Esophagus (tissue), 2 donors: ENCODE measurements around the gene ZNF423. TPM values are rescaled to one million over a fixed set of nuclear protein-coding genes. Genes with fewer than 3 reads are reported as not detected.

ENCODE experiments used
- H3K27ac ChIP-seq, 2 donors: one replicate each; pipeline ENCODE4 v1.5.1; 2013; ENCODE audit warnings: low read depth in 2 of 2, mild to moderate bottlenecking in 2 of 2, inconsistent platforms in 1 of 2, low read length in 1 of 2, moderate library complexity in 1 of 2
- H3K27me3 ChIP-seq, 2 donors: one replicate each; pipeline ENCODE4 v1.6.1; 2013; ENCODE audit warnings: low read length in 2 of 2, control low read depth in 1 of 2, mild to moderate bottlenecking in 1 of 2; ENCODE audit not compliant: insufficient read depth in 2 of 2, control insufficient read depth in 1 of 2
- H3K36me3 ChIP-seq, 2 donors: one replicate each; pipeline ENCODE4 v1.6.1; 2013; ENCODE audit warnings: low read length in 1 of 2; ENCODE audit not compliant: control insufficient read depth in 2 of 2, insufficient read depth in 2 of 2
- H3K4me1 ChIP-seq, 2 donors: one replicate each; pipeline ENCODE4 v1.6.1; 2013; ENCODE audit warnings: low read length in 1 of 2; ENCODE audit not compliant: control insufficient read depth in 2 of 2, insufficient read depth in 2 of 2
- H3K4me3 ChIP-seq, 2 donors: one replicate each; pipeline ENCODE4 v1.5.1; 2013; ENCODE audit warnings: low read length in 2 of 2, mild to moderate bottlenecking in 2 of 2, low read depth in 1 of 2, moderate library complexity in 1 of 2
- H3K9me3 ChIP-seq, 2 donors: one replicate each; pipeline ENCODE4 v1.6.1; 2013; ENCODE audit warnings: mild to moderate bottlenecking in 2 of 2, low read depth in 1 of 2, low read length in 1 of 2, moderate library complexity in 1 of 2; ENCODE audit not compliant: control insufficient read depth in 2 of 2, insufficient read depth in 1 of 2
- WGBS, 2 donors: extraction: QIAGEN DNeasy Blood & Tissue Kit; methylation state at CpG; one replicate each; pipeline ENCODE4 v1.1.7; 2013; 5-methylcytosine and 5-hydroxymethylcytosine counted together
- polyA plus RNA-seq, 2 donors: library from polyadenylated mRNA; stranded (reverse); fragments of 200-250 nt; gene quantifications; one replicate each; pipeline ENCODE4 v1.2.3, GENCODE V29; 2013
- donor health status: healthy with polysubstance abuse.
- donor health status: Bipolar disorder and iron deficiency.

The ZNF423 gene
- polyA plus RNA-seq, 2 donors, result 0.53 to 0.67 TPM

DNA sequence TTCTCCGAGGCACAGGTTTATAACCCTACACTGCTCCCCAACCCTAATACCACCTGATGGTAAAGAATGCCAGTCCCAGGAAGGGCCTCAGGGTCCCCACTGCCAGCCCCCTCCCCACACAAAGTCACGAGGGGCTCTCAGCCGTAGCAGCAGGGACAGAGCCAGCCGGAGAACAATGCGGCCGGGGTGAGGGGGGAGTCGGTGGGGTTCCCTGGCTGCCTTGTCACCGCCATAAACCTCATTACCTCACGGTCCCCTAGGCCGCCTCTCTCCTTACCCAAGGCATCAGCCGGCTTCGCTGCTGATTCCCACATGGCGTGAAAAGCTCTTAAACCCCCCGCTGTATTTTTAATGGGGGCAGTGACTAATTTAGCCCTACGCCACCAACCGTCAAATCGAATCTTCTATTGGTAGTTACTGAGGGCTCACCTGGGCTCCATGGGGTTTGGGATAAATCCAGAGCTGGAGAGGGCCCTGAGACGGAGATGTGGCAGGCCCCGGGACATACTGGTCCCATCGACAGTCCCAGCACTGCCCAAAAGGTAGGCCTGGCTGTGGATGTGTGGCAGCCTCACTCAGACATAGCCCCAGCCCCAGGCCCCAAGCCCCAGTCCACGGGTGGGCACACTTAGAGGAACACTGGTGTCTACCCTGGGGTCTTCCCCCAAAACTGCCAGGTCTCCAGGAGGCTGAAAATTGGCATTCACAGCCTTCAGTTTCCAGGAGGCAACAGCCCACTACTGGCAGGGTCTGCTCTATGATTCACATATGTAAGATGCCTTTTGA lies 367.0 kb downstream of the ZNF423 start:
- Histone ChIP-seq H3K9me3 (no peaks in the 10 kb centered on the region), H3K27ac (no peak overlapping the region), H3K4me3 (no peak overlapping the region), H3K36me3 (no peaks in the 10 kb centered on the region), H3K4me1 (peaks cover 6 to 7% of the 10 kb centered on the region in 2 donors), H3K27me3 (no peaks in the 10 kb centered on the region)
- WGBS, 2 donors, result 90 to 93% methylated on average over 21 of the region's 21 CpGs

DNA sequence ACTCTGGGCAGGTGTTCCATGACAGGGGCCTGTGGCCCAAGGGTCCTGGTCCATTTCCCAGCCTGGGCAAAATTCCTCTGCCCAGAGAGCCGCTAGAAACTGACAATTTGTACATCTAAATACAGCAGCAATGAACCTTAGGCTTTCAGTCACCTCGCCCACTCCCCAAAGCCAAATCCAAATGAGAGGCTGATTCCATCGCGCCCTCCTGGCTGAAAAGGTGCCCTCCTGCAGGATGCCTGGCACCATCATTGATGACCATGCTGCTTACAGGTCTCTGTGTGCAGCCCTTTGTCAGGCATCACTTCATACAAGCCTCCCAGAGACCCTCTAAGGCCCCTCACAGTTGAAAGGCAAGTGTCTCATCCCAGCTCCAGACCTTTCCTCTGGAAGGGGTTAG lies 367.6 kb downstream of the ZNF423 start:
- H3K36me3 ChIP-seq, result no peaks in the 10 kb centered on the region
- H3K4me3 ChIP-seq, result no peak overlapping the region
- H3K27ac ChIP-seq, result no peak overlapping the region
- 86 to 89% methylated on average over 4 of the region's 4 CpGs for WGBS, 2 donors
- H3K27me3 ChIP-seq, result no peaks in the 10 kb centered on the region
- H3K9me3 ChIP-seq, result no peaks in the 10 kb centered on the region
- H3K4me1 ChIP-seq, result peaks cover 6 to 7% of the 10 kb centered on the region in 2 donors

GRCh38 chr16:49487746-49488145 lies 368.2 kb downstream of the ZNF423 start:
- Histone ChIP-seq H3K9me3 (no peaks in the 10 kb centered on the region), H3K4me1 (peaks cover 6 to 7% of the 10 kb centered on the region in 2 donors), H3K27me3 (no peaks in the 10 kb centered on the region), H3K27ac (no peak overlapping the region), H3K36me3 (no peaks in the 10 kb centered on the region), H3K4me3 (no peak overlapping the region)
- 80 to 82% methylated on average over 4 of the region's 4 CpGs for WGBS, 2 donors

- Histone ChIP-seq H3K9me3 (no peaks in the 10 kb centered on the region), H3K27me3 (no peaks in the 10 kb centered on the region), H3K27ac (no peak overlapping the region), H3K4me1 (no peaks in the 10 kb centered on the region), H3K36me3 (no peaks in the 10 kb centered on the region), H3K4me3 (no peak overlapping the region)
- 90 to 96% methylated on average over 2 of the region's 2 CpGs for WGBS, 2 donors
These were observed 369.5 kb downstream of the ZNF423 start for GRCh38 chr16:49486400-49486799.

DNA sequence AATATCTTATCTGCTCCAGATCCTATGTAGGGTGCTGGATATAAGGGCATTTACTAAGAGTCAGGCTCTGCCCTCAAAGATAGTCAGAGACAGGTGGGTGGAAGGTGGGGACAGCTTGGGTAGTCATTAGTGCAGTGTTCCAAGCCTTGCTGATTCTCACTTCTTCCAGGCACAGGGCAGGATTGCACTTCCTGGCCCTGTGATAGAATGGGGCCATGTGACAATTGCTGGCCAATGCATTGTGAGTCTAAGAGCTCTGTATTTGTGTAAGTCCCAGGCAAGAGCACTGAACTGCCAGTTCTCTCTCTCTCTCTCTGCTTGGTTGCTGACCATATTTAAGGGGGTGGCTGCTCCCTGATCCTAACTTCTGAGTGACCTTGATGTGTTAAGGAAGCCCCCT lies 370.2 kb downstream of the ZNF423 start:
- Histone ChIP-seq H3K27ac (no peak overlapping the region), H3K9me3 (no peaks in the 10 kb centered on the region), H3K27me3 (no peaks in the 10 kb centered on the region), H3K4me1 (no peaks in the 10 kb centered on the region), H3K4me3 (no peak overlapping the region), H3K36me3 (no peaks in the 10 kb centered on the region)

- WGBS, 2 donors, result 89% methylated on average over 8 of the region's 8 CpGs
- no peaks in the 10 kb centered on the region for H3K36me3 ChIP-seq
- no peaks in the 10 kb centered on the region for H3K9me3 ChIP-seq
- H3K4me3 ChIP-seq, result no peak overlapping the region
- H3K27me3 ChIP-seq, result no peaks in the 10 kb centered on the region
- H3K4me1 ChIP-seq, result no peaks in the 10 kb centered on the region
- H3K27ac ChIP-seq, result no peak overlapping the region
These were observed 371.0 kb downstream of the ZNF423 start for GRCh38 chr16:49484936-49485335.

DNA sequence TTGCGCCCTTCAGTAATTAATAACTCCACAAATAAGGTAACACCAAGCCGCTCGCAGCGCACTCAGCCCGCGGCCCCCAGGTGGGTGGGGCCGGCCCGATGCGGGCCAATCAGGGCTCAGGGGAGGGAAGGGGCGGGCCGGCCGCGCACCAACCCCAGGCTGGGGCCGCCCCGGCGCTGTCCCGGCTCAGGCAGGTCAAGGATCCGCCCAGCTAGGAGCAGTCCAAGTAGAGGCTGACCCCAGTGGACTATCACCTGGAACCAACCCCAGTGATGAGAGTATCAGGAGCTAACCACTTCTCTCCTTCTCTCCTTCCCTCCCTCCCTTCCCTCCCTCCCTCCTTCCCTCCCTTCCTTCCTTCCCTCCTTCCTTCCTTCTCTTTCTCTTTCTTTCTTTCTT lies 371.5 kb downstream of the ZNF423 start:
- Histone ChIP-seq H3K36me3 (no peaks in the 10 kb centered on the region), H3K27me3 (no peaks in the 10 kb centered on the region), H3K4me1 (no peaks in the 10 kb centered on the region), H3K9me3 (no peaks in the 10 kb centered on the region), H3K27ac (no peak overlapping the region), H3K4me3 (no peak overlapping the region)
- 9 to 12% methylated on average over 18 of the region's 18 CpGs for WGBS, 2 donors

DNA sequence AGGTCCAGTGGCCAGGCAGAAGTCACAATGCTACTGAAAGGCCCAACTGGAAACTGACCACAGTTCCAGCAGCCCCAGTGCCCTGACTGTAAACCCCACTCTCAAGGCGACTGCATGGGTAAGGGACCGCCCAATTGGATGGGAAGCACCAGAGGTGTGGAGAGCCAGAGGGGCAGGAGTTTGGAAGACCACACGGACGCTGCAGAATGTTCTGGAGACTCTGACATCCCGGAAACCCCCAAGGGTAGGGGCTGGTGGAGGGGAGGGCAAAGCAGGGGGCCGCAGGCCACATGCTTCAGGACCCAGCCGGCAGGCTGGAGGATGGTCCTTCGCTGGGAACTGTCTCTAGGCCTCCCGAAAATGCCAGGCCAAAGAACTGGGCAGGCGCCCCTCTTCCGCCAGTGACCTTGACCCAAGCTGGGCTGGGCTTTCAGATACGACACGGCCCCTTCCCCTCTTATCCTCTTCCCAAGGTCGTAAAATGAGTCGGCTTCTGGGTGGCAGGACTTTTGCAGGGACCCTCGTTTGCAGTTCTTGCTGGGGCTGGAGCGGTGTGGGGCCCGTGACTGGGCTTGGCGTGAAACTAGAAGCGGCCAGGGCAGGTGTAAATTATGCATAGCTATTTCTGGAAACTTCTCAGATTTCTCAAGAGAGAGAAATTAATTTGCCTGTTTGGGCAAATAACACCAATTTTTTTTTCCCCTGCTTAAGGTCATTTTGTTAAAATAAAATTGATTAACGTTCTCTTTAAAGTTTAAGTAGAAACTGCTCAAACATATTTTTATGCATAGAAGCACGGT lies 372.1 kb downstream of the ZNF423 start:
- Histone ChIP-seq H3K27ac (no peak overlapping the region), H3K36me3 (no peaks in the 10 kb centered on the region), H3K4me3 (no peak overlapping the region), H3K27me3 (no peaks in the 10 kb centered on the region), H3K4me1 (no peaks in the 10 kb centered on the region), H3K9me3 (no peaks in the 10 kb centered on the region)
- WGBS, 2 donors, result 50 to 59% methylated on average over 22 of the region's 22 CpGs

GRCh38 chr16:49483251-49483650 lies 372.7 kb downstream of the ZNF423 start:
- 88 to 89% methylated on average over 9 of the region's 9 CpGs for WGBS, 2 donors
- H3K27me3 ChIP-seq, result no peaks in the 10 kb centered on the region

More at GRCh38 chr16:49483251-49483650, 372.7 kb downstream of the ZNF423 start:
- H3K27ac ChIP-seq, result no peak overlapping the region
- no peaks in the 10 kb centered on the region for H3K9me3 ChIP-seq
- H3K36me3 ChIP-seq, result no peaks in the 10 kb centered on the region
- H3K4me3 ChIP-seq, result no peak overlapping the region
- H3K4me1 ChIP-seq, result no peaks in the 10 kb centered on the region
